ENCODE measurements around the gene LLGL2. TPM values are rescaled to one million over a fixed set of nuclear protein-coding genes. Genes with fewer than 3 reads are reported as not detected.
A peak's percentile ranks its signal among the peaks of the same experiment; 100 is the strongest.

The LLGL2 gene
- total and polyA plus RNA-seq, 2 donors (not counting 1 experiment from before 2014, with no cell fraction given) = 40.6 to 52.0 TPM

- peak overlapping the region; percentile 6 to 96 (median 70) for H3K4me3 ChIP-seq (ENCODE audit: control extremely low read depth in 1 of 5, extremely low read depth in 1 of 5, insufficient read depth in 1 of 5, low read depth in 2 of 5, low read length in 4 of 5)
- under 1% methylated on average over 61 of the region's 65 CpGs for WGBS (ENCODE audit: insufficient coverage)
- intact Hi-C loops (cut with micrococcal nuclease) = loop anchor here (1.0 to 10.0 kb wide), 9 partner anchors 9 to 1221 kb away; partner anchors contain the start of genes GALK1, GRB2, LLGL2 and MFSD11
Measured at GRCh38 chr17:75516619-75517296, 8.7 kb upstream of the LLGL2 start.

More at GRCh38 chr17:75516619-75517296, 8.7 kb upstream of the LLGL2 start:
- no peaks in the 10 kb centered on the region for H3K9me3 Mint-ChIP-seq (ENCODE audit: insufficient read depth)
- Histone ChIP-seq H3K9me3 (ENCODE audit: control extremely low read depth in 1 of 3, control insufficient read depth in 2 of 3, insufficient read depth in 1 of 3, low read length in 2 of 3) (no peaks in the 10 kb centered on the region), H3K27ac (ENCODE audit: low read length in 2 of 2) (peak overlapping the region in 1 of 2 donors; percentile 15), H3K4me1 (ENCODE audit: control insufficient read depth in 2 of 2, insufficient read depth in 2 of 2, low read length in 2 of 2) (peaks cover 26 to 39% of the 10 kb centered on the region in 2 donors), H3K79me2 (ENCODE audit: control insufficient read depth, insufficient read depth, low read length) (peaks cover 11% of the 10 kb centered on the region), H3K36me3 (replicated peaks in 1 of 2; ENCODE audit: control extremely low read depth in 1 of 2, control insufficient read depth in 1 of 2, extremely low read depth in 1 of 2, insufficient read depth in 2 of 2, low read length in 1 of 2) (no peaks in the 10 kb centered on the region), H3K27me3 (replicated peaks in 1 of 4; ENCODE audit: control extremely low read depth in 1 of 4, control insufficient read depth in 3 of 4, insufficient read depth in 4 of 4, low read length in 3 of 4) (no peaks in the 10 kb centered on the region), H4K20me1 (ENCODE audit: control insufficient read depth, insufficient read depth, low read length, poor library complexity, severe bottlenecking) (peaks cover 10% of the 10 kb centered on the region), H3K9ac (ENCODE audit: low read length) (peak overlapping the region; percentile 89), H2AFZ (ENCODE audit: insufficient read depth, low read depth, low read length, poor library complexity, severe bottlenecking) (peak overlapping the region; percentile 87), H3K4me2 (replicated peaks; ENCODE audit: low read depth, low read length, poor library complexity, severe bottlenecking) (peak overlapping the region; percentile 100)
- H3K4me1 Mint-ChIP-seq = peaks cover 19% of the 10 kb centered on the region
- H3K27ac Mint-ChIP-seq = no peak overlapping the region
- ATAC-seq (ENCODE audit: low read depth) = peak; percentile 5
- POLR2A ChIA-PET = interaction anchor here (0.7 to 1.5 kb wide), 9 partner anchors 8 to 587 kb away, joined by 3 to 22 read pairs (median 4); partner anchors contain the start of genes EXOC7, LLGL2, MIF4GD and SLC25A19
- no peaks in the 10 kb centered on the region for H3K27me3 Mint-ChIP-seq
- DNase-seq = no peak
- TF ChIP-seq CTCF (IDR thresholded peaks at IDR 0.05) (no peak), EZH2 (IDR thresholded peaks at IDR 0.05; ENCODE audit: borderline replicate concordance, insufficient read depth, low read depth, low read length, poor library complexity, severe bottlenecking) (no peak)
- CTCF ChIA-PET = interaction anchor here (0.6 to 2.2 kb wide), 22 partner anchors 8 to 311 kb away, joined by 3 to 24 read pairs (median 4); partner anchors contain the start of genes LLGL2, MYO15B, SLC25A19 and SMIM5
- peak overlapping the region; percentile 81 for H3K4me3 Mint-ChIP-seq
